NCI-H2196 treated with DMSO at 0.1 percent for 48 hours (cell line): Measurements from ENCODE around the gene DPEP3.

Experiments used
- DNase-seq: peaks from one replicate; lab custom pipeline; 2025; ENCODE audit not compliant: unreplicated experiment; lab: John Stamatoyannopoulos, UW

DPEP3 gene

DNA sequence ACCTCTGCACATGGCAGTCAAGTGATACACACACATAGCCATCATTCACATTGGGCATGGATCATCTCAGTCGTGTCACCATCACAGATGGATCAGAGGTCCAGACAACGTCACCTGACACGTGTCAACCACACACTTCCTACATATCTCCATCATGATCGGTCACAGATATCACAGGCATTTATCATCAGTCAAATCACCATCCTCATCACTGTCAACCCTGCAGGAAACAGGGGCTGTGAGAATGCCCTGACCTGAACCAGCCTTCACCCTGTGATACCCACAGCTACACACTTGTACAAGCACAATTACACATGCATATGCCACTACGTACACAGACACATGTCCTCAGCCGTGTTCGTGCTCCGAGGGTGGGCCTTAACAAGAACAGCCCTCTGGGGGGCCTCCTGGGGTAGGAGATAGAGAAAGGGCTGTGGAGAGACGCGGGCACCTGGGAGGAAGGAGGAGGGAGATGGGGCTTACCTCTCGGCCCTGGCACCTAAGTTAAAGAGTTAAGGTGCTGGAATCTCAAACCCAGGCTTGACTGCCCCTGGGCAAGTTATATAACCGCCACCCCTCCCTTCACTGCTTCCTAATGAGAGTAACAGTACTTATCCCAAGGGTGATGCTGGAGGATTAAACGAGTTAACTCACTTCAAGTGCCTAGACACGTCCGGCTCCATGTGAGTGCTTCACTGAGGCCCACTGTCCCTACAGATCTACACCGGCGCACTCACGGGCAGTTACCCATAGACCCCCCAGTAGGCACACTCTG, 12.9 kb downstream of the DPEP3 start:
- DNase-seq: no peak

DNA sequence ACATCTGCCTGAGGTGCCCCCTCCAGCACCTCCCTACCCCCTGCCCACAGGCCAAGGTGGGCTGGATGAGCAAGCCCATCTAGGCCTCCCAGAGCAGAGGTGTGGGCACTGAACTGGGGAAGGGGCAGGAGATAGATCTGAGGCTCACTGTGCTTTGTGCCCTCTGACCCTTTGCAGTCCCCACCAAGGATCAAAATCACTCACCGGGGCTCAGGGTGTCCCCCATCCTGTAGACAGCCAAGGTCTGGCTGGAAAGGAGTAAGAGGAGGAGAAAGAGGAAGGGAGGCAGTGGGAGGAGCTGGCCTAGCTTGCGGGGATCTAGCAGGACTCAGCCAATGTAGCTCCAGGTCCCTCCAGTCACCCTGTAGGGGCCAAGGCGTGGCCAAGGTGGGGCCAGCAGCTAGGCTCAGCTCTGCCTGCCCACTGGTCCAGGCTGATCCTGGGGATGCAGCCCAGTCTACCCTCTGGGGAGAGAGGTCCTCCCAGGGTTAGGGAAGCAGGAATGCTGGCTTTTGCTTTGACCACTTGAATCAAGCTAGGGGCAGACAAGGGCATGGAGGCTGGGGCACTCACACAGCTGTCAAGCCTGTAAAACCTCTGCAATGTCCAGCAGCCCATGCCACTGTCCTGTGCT, 13.6 kb downstream of the DPEP3 start:
- no peak for DNase-seq

GRCh38 chr16:67965668-67966548, 14.4 kb downstream of the DPEP3 start:
- DNase-seq: no peak

GRCh38 chr16:67964477-67965131, 15.7 kb downstream of the DPEP3 start:
- DNase-seq: no peak

- DNase-seq: no peak
Measured at GRCh38 chr16:67963662-67964321, 16.5 kb downstream of the DPEP3 start.

- no peak for DNase-seq
Measured at GRCh38 chr16:67963292-67963661, 17.0 kb downstream of the DPEP3 start.

DNA sequence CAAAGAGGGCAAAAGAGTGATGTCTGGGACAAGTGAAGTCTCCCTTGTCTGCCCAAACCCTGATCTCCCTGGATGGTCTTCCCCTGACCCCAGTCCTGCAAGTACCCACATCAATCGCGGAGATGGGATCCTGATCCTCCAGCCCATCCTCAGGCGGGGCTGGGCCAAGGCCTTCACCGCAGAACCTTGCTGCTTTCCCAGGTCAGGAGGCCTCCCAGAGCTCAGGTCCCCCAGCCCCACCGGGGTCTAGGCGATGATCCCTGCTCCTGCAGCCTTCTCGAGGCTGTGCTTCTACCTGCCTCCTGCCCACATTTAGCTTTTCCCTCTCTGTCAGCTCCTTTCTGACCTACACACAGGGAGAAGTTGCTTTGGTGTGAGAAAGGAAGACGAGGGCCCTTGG, 18.2 kb downstream of the DPEP3 start:
- no peak for DNase-seq

GRCh38 chr16:67961551-67961957, 18.7 kb downstream of the DPEP3 start:
- DNase-seq: peak; percentile 89

GRCh38 chr16:67959536-67960329, 20.6 kb downstream of the DPEP3 start:
- no peak for DNase-seq

DNA sequence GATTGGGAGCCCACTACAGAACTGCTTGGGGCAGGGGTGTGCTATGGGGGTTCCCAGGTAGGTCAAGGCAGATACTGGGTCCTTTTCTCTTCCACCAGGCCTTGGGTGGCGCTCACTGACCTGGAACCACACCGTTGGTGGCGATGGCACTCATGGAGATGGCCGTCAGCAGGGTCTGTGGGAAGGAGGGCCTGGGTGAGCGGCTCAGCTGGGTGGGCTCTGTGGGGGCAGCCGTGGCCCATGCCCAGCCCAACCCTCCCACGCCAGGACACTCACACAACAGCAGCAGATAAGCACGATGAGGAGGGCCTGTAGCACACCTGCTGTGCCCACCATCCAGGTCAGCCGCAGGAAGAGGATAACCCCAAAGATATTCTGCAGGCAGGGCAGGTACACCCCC, 22.7 kb downstream of the DPEP3 start:
- DNase-seq: no peak

DNA sequence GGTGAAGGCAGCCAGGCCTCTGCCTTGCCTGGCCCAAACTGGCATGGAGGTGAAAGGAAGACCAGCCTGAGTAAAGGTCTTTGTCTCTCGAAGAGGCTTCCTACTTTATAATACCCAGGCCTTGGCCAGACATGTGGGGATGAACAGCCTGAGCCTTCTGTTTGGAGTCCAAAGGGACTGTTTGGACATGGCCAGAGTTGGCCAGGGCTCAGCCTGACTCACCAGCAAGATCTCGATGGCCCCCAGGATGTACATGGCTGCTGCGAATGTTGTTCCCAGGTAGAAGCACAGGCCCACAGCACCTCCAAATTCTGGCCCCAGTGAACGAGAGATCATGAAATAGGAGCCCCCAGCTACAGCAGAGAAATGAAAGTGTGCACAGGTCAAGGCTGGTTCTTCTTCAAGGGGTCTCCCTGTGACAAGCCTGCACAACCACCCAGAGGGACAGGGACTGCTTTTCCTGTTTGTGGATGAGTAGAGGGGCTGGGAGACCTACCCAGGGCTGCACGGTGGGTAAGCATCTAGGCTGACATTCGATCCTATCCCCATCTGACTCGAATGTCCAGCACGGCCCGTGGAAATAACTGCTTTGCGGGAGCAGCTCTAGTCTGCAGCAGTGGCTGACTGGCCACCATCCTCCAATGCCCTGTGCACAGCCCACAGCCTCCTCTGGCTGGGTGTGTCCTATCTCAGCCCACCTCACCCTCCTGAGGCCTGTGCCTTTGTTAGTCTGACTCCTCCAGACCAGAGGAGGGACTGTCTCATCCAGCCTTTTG, 25.7 kb downstream of the DPEP3 start:
- DNase-seq: no peak

DNA sequence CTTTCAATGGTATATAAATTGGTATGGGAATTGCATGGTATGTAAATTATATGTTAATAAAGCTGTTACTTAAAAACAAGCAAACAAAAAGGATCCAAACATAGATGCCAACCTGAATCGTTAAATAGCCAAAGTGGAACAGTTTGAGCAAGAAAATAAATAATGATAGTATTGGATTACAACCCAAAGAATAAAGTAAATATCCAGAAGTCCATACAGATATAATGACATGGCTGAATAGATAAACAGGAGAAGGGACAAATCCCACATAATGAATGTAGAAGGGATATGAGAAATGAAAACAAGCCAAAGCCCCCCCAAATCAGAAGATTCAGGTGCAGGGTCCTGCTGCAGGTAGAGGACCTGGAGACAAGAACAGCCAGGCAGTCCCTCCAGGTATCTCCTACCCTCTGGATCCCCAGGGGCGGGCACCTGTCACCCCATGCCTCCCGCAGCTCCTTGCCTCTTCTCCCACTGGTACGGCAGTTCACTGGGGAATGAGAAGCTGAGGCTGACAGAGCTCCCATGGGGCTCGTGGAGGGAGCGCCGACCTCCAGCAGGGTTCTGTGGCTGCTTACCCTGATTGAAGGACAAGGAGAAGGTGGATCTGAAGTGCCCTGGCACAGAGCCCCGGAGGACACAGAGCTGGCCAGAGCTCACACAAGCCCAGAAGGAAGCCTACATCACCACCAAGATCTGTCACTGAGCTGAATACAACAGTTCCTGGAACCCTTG, 26.5 kb downstream of the DPEP3 start:
- no peak for DNase-seq

DNA sequence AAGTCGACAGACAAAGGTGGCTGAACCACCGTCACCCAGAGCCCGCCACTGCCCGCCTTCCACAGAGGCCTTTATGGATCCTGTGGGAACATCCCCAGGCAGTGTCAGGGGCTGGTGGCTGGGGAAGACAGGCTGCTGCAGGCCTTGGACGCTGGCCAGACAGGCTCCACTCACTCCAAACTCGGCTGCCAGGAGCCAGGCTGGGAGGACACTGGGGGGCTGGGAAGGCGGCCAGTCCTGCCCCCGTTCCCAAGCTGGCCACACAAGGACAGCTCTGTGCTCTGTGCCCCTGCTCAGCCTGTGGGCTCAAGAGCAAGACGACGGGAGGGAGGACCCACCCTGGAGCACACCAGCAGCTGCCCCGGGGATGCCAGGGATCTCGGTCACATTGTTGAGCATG, 28.8 kb downstream of the DPEP3 start:
- no peak for DNase-seq

DNA sequence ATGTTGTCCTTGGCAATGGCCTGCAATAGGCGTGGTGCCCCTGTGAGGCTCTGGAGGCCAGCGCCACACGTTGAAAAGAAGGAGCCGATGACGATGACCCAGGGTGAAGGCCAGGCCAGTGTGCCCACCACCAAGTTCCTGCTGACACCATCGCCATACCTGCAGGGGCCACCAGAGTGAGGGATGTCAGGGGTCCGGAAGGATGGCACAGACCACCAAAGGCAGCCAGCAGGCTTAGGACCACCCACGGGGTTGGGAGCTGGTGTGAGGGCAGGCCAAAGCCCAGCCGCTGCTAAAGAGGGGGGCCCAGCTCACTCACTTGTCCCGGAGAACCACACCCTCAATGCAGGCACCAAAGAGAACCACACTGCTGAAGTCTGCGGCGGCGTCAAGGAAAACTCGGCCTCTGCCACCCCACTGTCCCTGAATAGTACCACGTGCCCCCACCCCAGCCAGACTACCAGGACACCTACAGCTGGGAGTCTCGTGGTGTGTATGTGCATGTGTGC, 29.9 kb downstream of the DPEP3 start:
- DNase-seq: no peak

DNA sequence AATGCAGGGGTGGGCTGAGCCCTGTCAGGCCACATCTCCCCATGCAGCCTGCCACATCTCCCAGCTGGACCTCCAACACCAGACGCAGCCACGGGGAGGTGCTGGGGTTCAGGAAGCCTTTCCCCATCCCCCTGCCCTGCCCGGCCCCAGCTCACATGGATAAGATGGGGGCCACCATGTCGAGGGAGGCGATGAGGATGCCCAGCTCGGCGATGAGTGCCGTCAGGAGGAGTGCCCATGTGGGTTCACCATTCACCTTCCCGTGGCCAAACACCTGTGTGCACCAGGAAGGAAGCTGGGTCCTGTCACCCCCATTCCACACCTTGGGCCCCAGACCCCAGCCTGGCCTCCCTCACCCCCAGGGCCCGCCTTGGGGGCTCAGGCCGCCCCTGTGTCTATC, 30.7 kb downstream of the DPEP3 start:
- DNase-seq: no peak

GRCh38 chr16:67948015-67948414, 32.3 kb downstream of the DPEP3 start:
- DNase-seq: no peak

DNA sequence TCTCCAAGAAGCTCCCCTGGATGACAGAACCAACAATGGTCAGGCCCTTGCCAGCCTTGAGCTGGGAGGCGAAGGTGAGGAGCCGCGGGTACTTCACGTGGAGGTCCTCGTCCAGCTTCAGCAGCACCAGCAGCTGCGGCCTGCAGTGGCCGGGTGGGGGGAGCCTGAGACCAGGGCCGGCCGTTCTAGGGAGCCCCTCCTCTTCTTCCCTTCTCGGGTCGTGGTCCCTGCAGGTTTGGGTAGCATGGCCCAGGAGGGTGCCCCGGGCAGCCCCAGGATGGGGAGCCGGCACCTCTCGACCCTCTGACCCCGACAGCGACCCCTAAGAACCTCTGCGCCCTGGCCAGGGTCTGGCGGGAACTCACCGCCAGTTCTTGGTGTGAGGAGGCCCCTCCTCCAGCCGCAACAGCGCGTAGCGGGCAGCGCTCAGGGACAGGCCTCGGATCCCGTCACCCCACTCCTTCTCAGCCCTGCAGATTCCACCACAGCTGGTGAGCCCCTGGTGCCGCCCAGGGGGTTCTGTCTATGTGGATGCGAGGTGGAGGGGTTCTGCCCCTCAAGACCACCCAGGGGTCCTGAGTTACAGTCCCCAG, 33.2 kb downstream of the DPEP3 start:
- no peak for DNase-seq

GRCh38 chr16:67946128-67946569, 34.1 kb downstream of the DPEP3 start:
- no peak for DNase-seq
